Measurements from ENCODE around the gene TSEN2.

Gene TSEN2

GRCh38 chr3:12557473-12558100, 73.3 kb downstream of the TSEN2 start:
- DNase-seq, result no peak

- DNase-seq, result no peak
Measured at GRCh38 chr3:12558706-12559105, 74.4 kb downstream of the TSEN2 start.

GRCh38 chr3:12559520-12559919, 75.2 kb downstream of the TSEN2 start:
- DNase-seq, result no peak

- no peak for DNase-seq
Measured at GRCh38 chr3:12560505-12561190, 76.4 kb downstream of the TSEN2 start.

- DNase-seq, result no peak
Measured at GRCh38 chr3:12561397-12561796, 77.1 kb downstream of the TSEN2 start.

- DNase-seq, result no peak
Measured at GRCh38 chr3:12562451-12562850, 78.2 kb downstream of the TSEN2 start.

- no peak for DNase-seq
Measured at GRCh38 chr3:12566976-12567375, 82.7 kb downstream of the TSEN2 start.

GRCh38 chr3:12568747-12569146, 84.5 kb downstream of the TSEN2 start:
- no peak for DNase-seq

- no peak for DNase-seq
Measured at GRCh38 chr3:12569836-12570235, 85.6 kb downstream of the TSEN2 start.

GRCh38 chr3:12571986-12572385, 87.7 kb downstream of the TSEN2 start:
- DNase-seq, result no peak

- DNase-seq, result no peak
Measured at GRCh38 chr3:12574131-12574530, 89.9 kb downstream of the TSEN2 start.

GRCh38 chr3:12574661-12575060, 90.4 kb downstream of the TSEN2 start:
- DNase-seq, result no peak

GRCh38 chr3:12577379-12577778, 93.1 kb downstream of the TSEN2 start:
- DNase-seq, result no peak

- DNase-seq, result no peak
Measured at GRCh38 chr3:12578742-12579141, 94.5 kb downstream of the TSEN2 start.

GRCh38 chr3:12579456-12579855, 95.2 kb downstream of the TSEN2 start:
- no peak for DNase-seq

GRCh38 chr3:12579905-12580304, 95.6 kb downstream of the TSEN2 start:
- no peak for DNase-seq

- no peak for DNase-seq
Measured at GRCh38 chr3:12582730-12583129, 98.5 kb downstream of the TSEN2 start.
